SK-N-SH treated with all-trans-retinoic acid at 6 μM for 48 hours (cell line): ENCODE measurements around the gene ZNF808.

Source experiments
- ATAC-seq: fragments of 200-7000 bp; cut with Tn5 transposase; 3 replicates; pipeline ENCODE4 v1.9.1; 2020; ENCODE audit warnings: mild to moderate bottlenecking, moderate library complexity
- CSDC2 ChIP-seq: fragments of 250-450 bp; sonication (Bioruptor Pico); IDR thresholded peaks from 2 replicates; pipeline ENCODE4 v1.5.0; 2020; ENCODE audit warnings: mild to moderate bottlenecking, moderate library complexity
- PATZ1 ChIP-seq: fragments of 250-450 bp; sonication (Bioruptor Pico); IDR thresholded peaks from 2 replicates; pipeline ENCODE4 v1.8.0; 2020; ENCODE audit warnings: mild to moderate bottlenecking, moderate library complexity, borderline replicate concordance
- ZC3H10 ChIP-seq: fragments of 250-450 bp; sonication (Bioruptor Pico); IDR thresholded peaks from 2 replicates; pipeline ENCODE4 v1.5.1; 2021; ENCODE audit warnings: mild to moderate bottlenecking, moderate library complexity
- ZNF565 ChIP-seq: fragments of 450-650 bp; formaldehyde crosslinking; conservative IDR thresholded peaks from 2 replicates; pipeline ENCODE4 v1.5.0; 2020; ENCODE audit warnings: low read depth, mild to moderate bottlenecking, moderate library complexity
- ZNF70 ChIP-seq: fragments of 450-650 bp; formaldehyde crosslinking; IDR thresholded peaks from 2 replicates; pipeline ENCODE4 v1.5.0; 2020; ENCODE audit warnings: mild to moderate bottlenecking, moderate library complexity

ZNF808 gene

GRCh38 chr19:52602941-52603340, 75.5 kb downstream of the ZNF808 start:
- no peak for ATAC-seq
- TF ChIP-seq CSDC2 (CRISPR knock-in tag) (no peak), PATZ1 (CRISPR knock-in tag) (no peak)

DNA sequence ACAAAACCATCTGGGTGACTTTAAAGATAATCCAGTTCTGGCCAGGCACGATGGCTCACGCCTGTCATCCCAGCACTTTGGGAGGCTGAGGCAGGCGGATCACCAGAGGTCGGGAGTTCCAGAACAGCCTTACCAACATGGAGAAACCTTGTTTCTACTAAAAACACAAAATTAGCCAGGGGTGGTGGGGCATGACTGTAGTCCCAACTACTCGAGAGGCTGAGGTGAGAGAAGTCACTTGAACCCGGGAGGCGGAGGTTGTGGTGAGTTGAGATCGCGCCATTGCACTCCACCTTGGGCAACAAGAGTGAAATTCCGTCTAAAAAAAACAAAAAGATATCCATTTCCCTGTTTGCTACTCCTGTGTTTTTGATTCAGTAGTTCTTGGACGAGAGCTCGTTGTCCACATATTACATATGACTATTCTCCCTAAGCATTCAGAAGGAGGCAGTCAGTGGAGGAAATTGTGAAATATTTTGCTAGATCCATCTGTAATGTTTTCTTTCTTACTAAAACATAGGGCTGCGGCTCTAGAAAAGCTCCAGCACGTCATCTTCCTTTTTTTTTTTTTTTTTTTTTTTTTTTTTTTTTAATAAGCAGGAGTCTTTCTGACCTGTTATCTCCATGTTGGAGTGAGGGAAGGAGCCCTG, 76.2 kb downstream of the ZNF808 start:
- TF ChIP-seq ZNF70 (no peak), ZC3H10 (no peak), ZNF565 (CRISPR knock-in tag) (no peak)

More for the DNA sequence above, 76.2 kb downstream of the ZNF808 start:
- ATAC-seq: no peak
